ENCODE results near the gene NBAS.

GRCh38 chr2:15456352-15456751 lies 104.8 kb downstream of the NBAS start:
- TF ChIP-seq ZNF239 (tag by site-specific recombination; IDR thresholded peaks at IDR 0.05), result no peak
- no peak for TF ChIP-seq ZNF221 (tag by site-specific recombination; IDR thresholded peaks at IDR 0.05; ENCODE audit: borderline replicate concordance)
